H1 (cell line): ENCODE results near the gene CNNM3. TPM values are rescaled to one million over a fixed set of nuclear protein-coding genes. Genes with fewer than 3 reads are reported as not detected.

Experiments
- GABPA ChIP-seq: IDR thresholded peaks from 2 replicates; pipeline ENCODE4 v1.6.1; 2011; ENCODE audit warnings: mild to moderate bottlenecking, low read length, moderate library complexity, borderline replicate concordance; ENCODE audit not compliant: insufficient read depth
- RNF2 ChIP-seq: fragments of 200-900, 300-1000 bp; sonication (generic); IDR thresholded peaks from 2 replicates; pipeline ENCODE4 v1.7.1; 2016; ENCODE audit warnings: borderline replicate concordance, low read depth, mild to moderate bottlenecking, antibody characterized with exemption, low read length; ENCODE audit not compliant: poor library complexity, severe bottlenecking; ENCODE audit errors: missing control alignments
- ZNF274 ChIP-seq: IDR thresholded peaks from 2 replicates; pipeline ENCODE4 v1.7.0; 2012; ENCODE audit warnings: low read length, borderline replicate concordance; ENCODE audit errors: extremely low read depth
- polyA plus RNA-seq, 7 experiments: library from polyadenylated mRNA; depleted of rRNA in 3 of 7; stranded (reverse) in 5 of 7; unstranded in 2 of 7; fragments of >200 nt in 5 of 7; fragments of 200-250 nt in 2 of 7; gene quantifications; 1 replicate in 5 of 7; 2 replicates in 1 of 7; 4 replicates in 1 of 7; pipeline versions ENCODE4 v1.2.1 to v1.2.3, GENCODE V29; 2011 to 2013; ENCODE audit warnings: missing spikeins in 2 of 7, mixed read lengths in 2 of 7
- total RNA-seq: library from RNA; stranded (reverse); fragmentation: NEBNext Ultra II Directional; extraction: Animal tissue kit (Norgen Biotek cat#: 25700); gene quantifications from 2 replicates; pipeline ENCODE4 v1.2.1, GENCODE V29; 2021

Gene CNNM3
- total and polyA plus RNA-seq, 2 of the 8 experiments (the other 6 are each of a cell fraction or from before 2014, with no cell fraction given), result 29.1 to 29.2 TPM

DNA sequence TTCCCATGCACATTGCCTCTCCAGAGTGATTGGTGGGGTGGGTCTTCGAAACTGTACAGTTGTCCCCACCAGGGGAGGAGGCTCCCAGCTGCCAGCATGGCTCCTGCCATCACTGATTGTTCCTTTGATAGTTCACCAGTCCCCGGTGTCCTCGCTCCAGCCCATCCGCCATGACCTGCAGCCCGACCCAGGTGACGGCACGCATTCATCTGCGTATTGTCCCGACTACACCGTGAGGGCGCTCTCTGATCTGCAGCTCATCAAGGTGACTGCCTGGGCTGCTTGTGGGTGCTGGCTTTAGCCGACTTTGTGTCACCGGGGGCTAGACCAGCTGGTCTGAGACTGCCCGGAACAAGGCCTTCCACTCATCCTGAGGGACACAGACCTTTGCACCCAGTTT lies 12.4 kb downstream of the CNNM3 start (continued):
- TF ChIP-seq RNF2 (no peak), GABPA (no peak), ZNF274 (no peak)
